SU-DHL-6 (cell line): ENCODE measurements around the gene MBD4.

Source experiments
- H2AFZ ChIP-seq: fragments of 200-600 bp; sonication (generic); 2 replicates; pipeline ENCODE4 v1.6.1; 2014; ENCODE audit warnings: low read depth, mild to moderate bottlenecking, moderate library complexity, mixed read lengths, antibody characterized with exemption, low read length; ENCODE audit not compliant: severe bottlenecking
- H3F3A ChIP-seq: fragments of 200-600 bp; shearing (Covaris generic); 2 replicates; pipeline ENCODE4 v1.6.0; 2016; ENCODE audit warnings: antibody characterized with exemption, mild to moderate bottlenecking; ENCODE audit not compliant: insufficient read depth
- H3K27ac ChIP-seq: fragments of 200-600 bp; sonication (generic); 2 replicates; pipeline ENCODE4 v1.5.1; 2016; ENCODE audit warnings: low read depth, mild to moderate bottlenecking, low read length, moderate library complexity, mixed read lengths
- H3K27me3 ChIP-seq: fragments of 200-600 bp; sonication (generic), shearing (Covaris generic); 2 replicates; pipeline ENCODE4 v1.6.0; 2014; ENCODE audit warnings: mild to moderate bottlenecking, low read length
- H3K36me3 ChIP-seq: fragments of 200-600 bp; sonication (generic); 2 replicates; pipeline ENCODE4 v1.6.1; 2014; ENCODE audit warnings: mild to moderate bottlenecking, low read length, mixed read lengths
- H3K4me2 ChIP-seq: fragments of 300-600, 200-600 bp; shearing (Covaris generic), sonication (generic); 2 replicates; pipeline ENCODE4 v1.6.0; 2014; ENCODE audit warnings: low read length, low read depth, mild to moderate bottlenecking; ENCODE audit not compliant: poor library complexity, severe bottlenecking
- H3K4me3 ChIP-seq: fragments of 200-600 bp; sonication (generic); 2 replicates; pipeline ENCODE4 v1.5.1; 2014; ENCODE audit warnings: antibody characterized with exemption, low read length, mild to moderate bottlenecking, mixed read lengths; ENCODE audit not compliant: insufficient read depth, poor library complexity, severe bottlenecking
- H3K79me2 ChIP-seq: fragments of 200-600 bp; sonication (generic); 2 replicates; pipeline ENCODE4 v1.6.1; 2014; ENCODE audit warnings: mild to moderate bottlenecking, low read length, moderate library complexity; ENCODE audit not compliant: insufficient read depth
- H3K9ac ChIP-seq: fragments of 200-600 bp; sonication (generic); 2 replicates; pipeline ENCODE4 v1.7.0; 2014; ENCODE audit warnings: mild to moderate bottlenecking, low read length
- H3K9me2 ChIP-seq: fragments of 200-600 bp; sonication (generic); replicated peaks from 2 replicates; pipeline ENCODE4 v1.6.1; 2014; ENCODE audit warnings: low read length; ENCODE audit not compliant: insufficient read depth
- H3K9me3 ChIP-seq: fragments of 200-600 bp; sonication (generic); 2 replicates; pipeline ENCODE4 v1.6.1; 2014; ENCODE audit warnings: low read length, mixed read lengths; ENCODE audit not compliant: insufficient read depth
- H4K20me1 ChIP-seq: fragments of 200-600 bp; sonication (generic); 2 replicates; pipeline ENCODE4 v1.6.1; 2014; ENCODE audit warnings: low read depth, mild to moderate bottlenecking, antibody characterized with exemption, low read length, moderate library complexity, mixed read lengths
- CTCF ChIP-seq: fragments of 200-600 bp; sonication (generic); IDR thresholded peaks from one replicate; pipeline ENCODE4 v1.5.1; 2017; ENCODE audit warnings: antibody characterized with exemption, mild to moderate bottlenecking, low read length, moderate library complexity; ENCODE audit not compliant: insufficient read depth, poor library complexity, severe bottlenecking
- EZH2phosphoT487 ChIP-seq: fragments of 200-600 bp; sonication (generic), shearing (Covaris generic); conservative IDR thresholded peaks from 2 replicates; pipeline ENCODE4 v1.6.1; 2018; ENCODE audit warnings: mild to moderate bottlenecking, antibody characterized with exemption, low read length, moderate library complexity, mixed read lengths

MBD4 gene

GRCh38 chr3:129429602-129430001 is 10.1 kb downstream of the MBD4 start:
- no peak overlapping the region for H3K4me2 ChIP-seq
- no peak for TF ChIP-seq EZH2phosphoT487
- H3K9me3 ChIP-seq = no peaks in the 10 kb centered on the region; the same call in 1 of the 2 replicates
- H3K9ac ChIP-seq = no peak overlapping the region
- H4K20me1 ChIP-seq = no peaks in the 10 kb centered on the region
- no peaks in the 10 kb centered on the region for H3K79me2 ChIP-seq
- peaks cover 14% of the 10 kb centered on the region for H3F3A ChIP-seq
- H3K4me3 ChIP-seq = no peak overlapping the region
- peaks cover 30% of the 10 kb centered on the region; the same call in 1 of the 2 replicates for H3K36me3 ChIP-seq
- no peaks in the 10 kb centered on the region for H3K9me2 ChIP-seq
- no peaks in the 10 kb centered on the region for H3K27me3 ChIP-seq
- no peak overlapping the region for H2AFZ ChIP-seq
- H3K27ac ChIP-seq = no peak overlapping the region

- Histone ChIP-seq H3K27ac (0 out of 2 replicates have a peak overlapping the region, but pooled peaks have one; percentile 2), H3K36me3 (peaks cover 25% of the 10 kb centered on the region; the same call in 1 of the 2 replicates), H3K4me3 (no peak overlapping the region)
Observed at GRCh38 chr3:129429080-129429451, 10.7 kb downstream of the MBD4 start.

DNA sequence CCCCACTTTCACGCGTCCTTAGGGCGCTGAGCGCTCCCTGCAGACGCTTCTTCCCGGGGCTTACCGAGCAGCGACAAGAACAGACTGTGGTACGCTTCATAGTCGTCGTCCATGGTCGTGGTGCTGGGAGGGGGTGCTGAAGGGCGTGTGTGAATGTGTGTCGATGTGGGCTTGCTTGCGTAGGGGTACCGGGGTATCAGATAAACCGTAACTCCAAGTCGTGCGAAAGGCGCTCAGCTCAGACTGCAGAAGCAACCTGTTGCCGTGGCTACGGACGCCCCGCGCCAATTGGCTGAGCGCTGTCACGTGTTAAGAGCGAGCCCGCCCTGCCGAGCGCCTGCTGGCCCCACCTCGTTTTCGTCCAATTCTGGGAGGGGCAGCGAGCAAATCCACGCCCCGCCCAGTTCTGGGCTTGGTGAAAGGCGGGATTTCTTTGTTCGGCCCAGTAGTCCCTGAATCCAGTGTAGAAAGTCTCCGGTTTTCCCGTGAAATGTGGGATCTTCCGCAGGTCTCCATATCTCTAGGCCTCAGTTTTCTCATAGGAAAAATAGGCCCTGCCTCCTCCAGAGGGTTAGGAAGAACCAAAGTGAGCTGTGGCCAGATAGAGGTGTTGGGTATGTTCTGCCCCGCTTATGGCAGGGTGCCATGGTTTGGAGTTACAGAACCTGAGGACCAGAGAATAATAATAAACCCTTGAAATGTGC is 11.2 kb downstream of the MBD4 start, which contains the start of gene EFCAB12:
Gene EFCAB12 (minus strand): TSS at position 261 of the 704 bp plus-strand sequence. CDS start 148 bp downstream, at position 113.
- Histone ChIP-seq H4K20me1 (no peaks in the 10 kb centered on the region), H3K9me3 (no peaks in the 10 kb centered on the region; the same call in 1 of the 2 replicates), H3K4me3 (peak within 1 kb of the TSS; percentile 31), H3K36me3 (peaks cover 20% of the 10 kb centered on the region; the same call in 1 of the 2 replicates), H3K9me2 (no peaks in the 10 kb centered on the region), H3K27ac (0 out of 2 replicates have a peak within 1 kb of the TSS, but pooled peaks have one; percentile 2), H3K4me2 (peak within 1 kb of the TSS; percentile 71), H3F3A (peaks cover 14% of the 10 kb centered on the region), H3K79me2 (no peaks in the 10 kb centered on the region), H3K27me3 (no peaks in the 10 kb centered on the region), H3K9ac (peak within 1 kb of the TSS; percentile 29; the same call in 1 of the 2 replicates), H2AFZ (peak within 1 kb of the TSS; percentile 78)
- TF ChIP-seq CTCF (no peak), EZH2phosphoT487 (no peak)

More at GRCh38 chr3:129429080-129429451, 10.7 kb downstream of the MBD4 start:
- no peaks in the 10 kb centered on the region for H3K9me2 ChIP-seq
- TF ChIP-seq EZH2phosphoT487 (no peak), CTCF (no peak)
- H3K79me2 ChIP-seq = no peaks in the 10 kb centered on the region
- H4K20me1 ChIP-seq = no peaks in the 10 kb centered on the region
- no peaks in the 10 kb centered on the region; the same call in 1 of the 2 replicates for H3K9me3 ChIP-seq
- H3K9ac ChIP-seq = peak overlapping the region; percentile 29; the same call in 1 of the 2 replicates
- peaks cover 14% of the 10 kb centered on the region for H3F3A ChIP-seq
- peak overlapping the region; percentile 71 for H3K4me2 ChIP-seq
- H3K27me3 ChIP-seq = no peaks in the 10 kb centered on the region
- H2AFZ ChIP-seq = peak overlapping the region; percentile 78

- Histone ChIP-seq H3K4me3 (peak overlapping the region; percentile 31), H3K27me3 (no peaks in the 10 kb centered on the region), H3K9me3 (no peaks in the 10 kb centered on the region; the same call in 1 of the 2 replicates), H3F3A (peaks cover 14% of the 10 kb centered on the region), H3K9me2 (no peaks in the 10 kb centered on the region), H2AFZ (peak overlapping the region; percentile 39), H4K20me1 (no peaks in the 10 kb centered on the region), H3K9ac (no peak overlapping the region; the same call in 1 of the 2 replicates), H3K36me3 (peaks cover 15% of the 10 kb centered on the region; the same call in 1 of the 2 replicates), H3K4me2 (peak overlapping the region; percentile 71), H3K79me2 (no peaks in the 10 kb centered on the region), H3K27ac (no peak overlapping the region)
- no peak for TF ChIP-seq EZH2phosphoT487
- no peak for TF ChIP-seq CTCF
Observed at GRCh38 chr3:129428007-129428375, 11.8 kb downstream of the MBD4 start.
